ENCODE results near the gene TMEM116.

The TMEM116 gene

GRCh38 chr12:111887926-111888745 lies 124.8 kb downstream of the TMEM116 start:
- DNase-seq = no peak

DNA sequence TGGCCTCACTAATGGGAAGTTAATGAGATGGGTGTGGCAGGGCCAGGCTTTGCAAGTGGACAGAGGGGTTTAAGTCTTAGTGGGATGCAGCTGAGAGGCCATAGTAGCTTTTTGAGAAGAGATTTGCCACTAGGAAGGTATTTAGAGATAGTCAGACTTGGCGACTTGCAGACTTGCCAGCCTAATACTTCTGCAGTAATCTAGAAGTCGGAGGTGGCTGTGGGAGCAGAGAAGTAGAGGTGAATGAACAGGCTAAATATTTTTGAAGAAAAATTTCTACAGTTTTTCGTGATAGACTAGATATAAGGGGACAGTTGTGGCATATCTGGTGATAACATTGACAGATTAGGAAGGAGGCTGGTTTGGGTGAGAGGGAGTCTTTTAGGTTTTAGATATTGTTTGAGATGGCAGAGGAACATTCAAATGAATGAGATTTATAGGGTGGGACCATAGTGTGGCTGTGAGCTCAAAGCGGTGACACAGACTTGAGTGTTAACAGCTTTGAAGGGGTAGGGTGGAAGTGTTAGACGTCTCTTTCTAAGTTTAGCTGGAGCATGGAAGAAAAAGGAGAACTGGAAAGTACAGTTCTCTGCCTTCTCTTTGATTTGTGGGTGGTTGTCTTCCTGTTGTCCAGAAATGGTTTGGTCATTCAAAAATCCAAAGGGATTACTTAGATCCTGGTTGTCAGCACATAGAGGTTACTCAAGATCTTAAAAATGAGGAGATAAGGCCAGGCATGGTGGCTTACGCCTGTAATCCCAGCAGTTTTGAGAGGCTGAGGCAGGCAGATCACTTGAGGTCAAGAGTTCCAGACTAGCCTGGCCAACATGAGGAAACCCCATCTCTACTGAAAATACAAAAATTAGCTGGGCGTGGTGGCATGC lies 126.1 kb downstream of the TMEM116 start:
- DNase-seq = no peak

DNA sequence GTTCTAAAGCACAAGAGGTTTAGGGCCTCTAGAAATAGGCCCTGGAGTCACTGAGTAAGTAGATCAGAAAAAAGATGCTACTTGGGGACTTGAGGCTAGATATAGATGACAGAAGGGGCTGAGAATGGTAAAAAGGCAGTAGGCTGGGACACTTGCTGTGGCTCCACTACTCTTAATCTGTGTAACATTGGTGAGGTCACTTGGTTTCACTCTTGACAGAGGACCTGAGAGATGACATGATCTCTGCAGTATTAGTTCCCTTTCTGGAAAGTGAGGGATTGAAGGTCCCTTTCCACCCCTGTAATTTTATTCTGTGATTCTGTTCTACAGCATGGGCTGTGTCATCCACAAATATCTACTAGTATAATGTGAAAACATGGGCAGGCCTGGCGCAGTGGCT lies 131.2 kb downstream of the TMEM116 start:
- no peak for DNase-seq
